Measurements from ENCODE around the gene DHRS3.

The DHRS3 gene

DNA sequence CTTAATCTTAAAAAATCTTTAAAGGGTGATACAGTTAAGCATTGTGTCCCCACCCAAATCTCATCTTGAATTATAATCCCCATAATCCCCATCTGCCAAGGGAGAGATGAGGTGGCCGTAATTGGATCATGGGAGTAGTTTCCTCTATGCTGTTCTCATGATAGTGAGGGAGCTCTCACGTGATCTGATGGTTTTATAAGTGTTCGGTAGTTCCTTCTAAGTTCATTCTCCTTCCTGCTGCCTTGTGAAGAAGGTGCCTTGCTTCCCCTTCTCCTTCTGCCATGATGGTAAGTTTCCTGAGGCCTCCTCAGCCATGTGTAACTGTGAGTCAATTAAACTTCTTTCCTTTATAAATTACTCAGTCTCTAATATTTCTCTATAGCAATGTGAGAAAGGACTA is 10.7 kb downstream of the DHRS3 start:
- Histone ChIP-seq H3K36me3 (ENCODE audit: control insufficient read depth, insufficient read depth, low read length) (no peaks in the 10 kb centered on the region), H3K27ac (no peak overlapping the region), H3K9ac (no peak overlapping the region), H3K4me1 (peaks cover 7% of the 10 kb centered on the region), H3K27me3 (ENCODE audit: control insufficient read depth, insufficient read depth, low read length) (no peaks in the 10 kb centered on the region), H3K9me3 (ENCODE audit: control insufficient read depth, low read length) (no peaks in the 10 kb centered on the region), H3K4me3 (ENCODE audit: low read depth, low read length) (no peak overlapping the region), H3K79me2 (no peaks in the 10 kb centered on the region), H3K4me2 (ENCODE audit: low read length) (no peak overlapping the region), H2AFZ (no peak overlapping the region)
- TF ChIP-seq, protein P1, sequence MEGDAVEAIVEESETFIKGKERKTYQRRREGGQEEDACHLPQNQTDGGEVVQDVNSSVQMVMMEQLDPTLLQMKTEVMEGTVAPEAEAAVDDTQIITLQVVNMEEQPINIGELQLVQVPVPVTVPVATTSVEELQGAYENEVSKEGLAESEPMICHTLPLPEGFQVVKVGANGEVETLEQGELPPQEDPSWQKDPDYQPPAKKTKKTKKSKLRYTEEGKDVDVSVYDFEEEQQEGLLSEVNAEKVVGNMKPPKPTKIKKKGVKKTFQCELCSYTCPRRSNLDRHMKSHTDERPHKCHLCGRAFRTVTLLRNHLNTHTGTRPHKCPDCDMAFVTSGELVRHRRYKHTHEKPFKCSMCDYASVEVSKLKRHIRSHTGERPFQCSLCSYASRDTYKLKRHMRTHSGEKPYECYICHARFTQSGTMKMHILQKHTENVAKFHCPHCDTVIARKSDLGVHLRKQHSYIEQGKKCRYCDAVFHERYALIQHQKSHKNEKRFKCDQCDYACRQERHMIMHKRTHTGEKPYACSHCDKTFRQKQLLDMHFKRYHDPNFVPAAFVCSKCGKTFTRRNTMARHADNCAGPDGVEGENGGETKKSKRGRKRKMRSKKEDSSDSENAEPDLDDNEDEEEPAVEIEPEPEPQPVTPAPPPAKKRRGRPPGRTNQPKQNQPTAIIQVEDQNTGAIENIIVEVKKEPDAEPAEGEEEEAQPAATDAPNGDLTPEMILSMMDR (IDR thresholded peaks at IDR 0.05) = no peak

DNA sequence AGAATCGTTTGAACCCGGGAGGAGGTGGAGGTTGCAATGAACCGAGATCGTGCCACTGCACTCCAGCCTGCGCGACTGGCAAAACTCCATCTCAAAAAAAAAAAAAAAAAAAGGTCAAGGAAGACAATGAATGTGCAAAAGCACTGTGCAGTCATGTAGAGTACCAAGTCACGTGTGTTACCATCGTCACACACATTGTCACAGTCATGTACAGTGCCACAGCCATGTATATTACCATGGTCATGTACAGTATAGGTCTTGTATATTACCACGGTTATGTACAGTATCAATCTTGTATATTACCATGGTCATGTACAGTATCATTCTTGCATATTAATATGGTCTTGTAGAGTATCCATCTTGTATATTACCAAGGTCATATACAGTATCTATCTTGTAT is 13.0 kb downstream of the DHRS3 start:
- Histone ChIP-seq H2AFZ (no peak overlapping the region), H3K4me2 (ENCODE audit: low read length) (no peak overlapping the region), H3K36me3 (ENCODE audit: control insufficient read depth, insufficient read depth, low read length) (no peaks in the 10 kb centered on the region), H3K9ac (no peak overlapping the region), H3K4me1 (peaks cover 15% of the 10 kb centered on the region), H3K9me3 (ENCODE audit: control insufficient read depth, low read length) (no peaks in the 10 kb centered on the region), H3K27ac (no peak overlapping the region), H3K4me3 (ENCODE audit: low read depth, low read length) (no peak overlapping the region), H3K27me3 (ENCODE audit: control insufficient read depth, insufficient read depth, low read length) (no peaks in the 10 kb centered on the region), H3K79me2 (no peaks in the 10 kb centered on the region)
- TF ChIP-seq, protein P1 (IDR thresholded peaks at IDR 0.05) = no peak

DNA sequence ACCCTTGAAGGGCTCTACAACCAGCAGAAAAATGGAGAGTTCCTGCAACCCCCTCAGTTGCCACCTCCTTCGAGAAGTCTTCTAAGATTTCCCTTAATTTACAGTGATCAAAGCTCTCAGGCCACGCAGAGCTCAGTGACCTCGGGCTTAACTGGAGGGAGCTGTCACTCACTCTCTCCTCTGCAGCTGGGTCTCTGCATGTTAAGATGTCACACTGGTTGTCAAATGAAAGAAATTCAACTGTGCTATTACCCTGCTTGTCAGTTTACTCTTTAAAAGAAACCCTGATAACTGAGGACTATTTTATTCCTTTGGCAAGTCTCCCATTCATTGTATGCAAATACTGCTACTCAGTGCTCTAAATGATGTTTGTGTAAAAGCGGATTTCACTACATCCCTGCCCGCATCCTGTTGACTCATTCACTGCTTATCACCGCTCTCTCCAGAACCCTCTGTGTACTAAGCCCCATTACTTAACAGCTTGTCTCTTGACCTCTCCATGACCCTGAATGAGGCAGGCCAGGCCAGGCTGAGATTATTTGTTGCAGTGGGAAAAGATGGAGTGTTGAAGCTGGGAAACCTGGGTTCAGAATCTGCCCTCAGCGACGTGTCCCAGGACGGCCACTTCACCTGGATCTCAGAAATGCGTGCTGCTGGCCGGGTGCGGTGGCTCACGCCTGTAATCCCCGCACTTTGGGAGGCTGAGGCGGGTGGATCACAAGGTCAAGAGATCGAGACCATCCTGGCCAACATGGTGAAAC is 13.7 kb downstream of the DHRS3 start:
- Histone ChIP-seq H3K4me3 (ENCODE audit: low read depth, low read length) (no peak overlapping the region), H3K79me2 (no peaks in the 10 kb centered on the region), H3K27ac (peak overlapping the region; percentile 36), H3K9ac (no peak overlapping the region), H3K9me3 (ENCODE audit: control insufficient read depth, low read length) (no peaks in the 10 kb centered on the region), H3K4me2 (ENCODE audit: low read length) (peak overlapping the region; percentile 51), H2AFZ (no peak overlapping the region), H3K36me3 (ENCODE audit: control insufficient read depth, insufficient read depth, low read length) (no peaks in the 10 kb centered on the region), H3K27me3 (ENCODE audit: control insufficient read depth, insufficient read depth, low read length) (no peaks in the 10 kb centered on the region), H3K4me1 (peaks cover 15% of the 10 kb centered on the region)
- TF ChIP-seq, protein P1 (IDR thresholded peaks at IDR 0.05) = no peak

DNA sequence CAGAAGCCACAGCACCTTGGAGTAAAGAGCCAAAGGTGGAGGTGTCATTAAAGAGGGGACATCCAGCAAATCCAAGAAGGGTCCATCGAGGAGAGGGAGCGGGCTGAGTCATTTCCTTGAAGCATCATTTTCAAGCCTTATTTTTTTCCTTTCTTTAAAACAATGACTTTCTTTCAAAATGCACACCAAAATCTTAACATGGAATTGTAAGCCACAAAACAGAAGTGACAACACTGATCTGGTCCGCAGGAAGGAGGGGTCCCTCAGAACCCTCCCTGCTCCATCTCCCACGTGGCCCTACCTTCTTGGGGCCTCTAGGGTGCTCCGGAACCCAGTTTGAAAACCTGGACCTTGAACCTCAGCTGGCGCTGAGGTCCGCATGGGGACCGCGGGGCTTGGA is 14.8 kb downstream of the DHRS3 start:
- TF ChIP-seq, protein P1 (IDR thresholded peaks at IDR 0.05) = no peak
- Histone ChIP-seq H3K79me2 (peaks cover 2% of the 10 kb centered on the region), H3K4me3 (ENCODE audit: low read depth, low read length) (no peak overlapping the region), H3K9me3 (ENCODE audit: control insufficient read depth, low read length) (no peaks in the 10 kb centered on the region), H3K4me1 (peaks cover 15% of the 10 kb centered on the region), H3K27me3 (ENCODE audit: control insufficient read depth, insufficient read depth, low read length) (no peaks in the 10 kb centered on the region), H3K4me2 (ENCODE audit: low read length) (no peak overlapping the region), H3K9ac (no peak overlapping the region), H3K36me3 (ENCODE audit: control insufficient read depth, insufficient read depth, low read length) (no peaks in the 10 kb centered on the region), H2AFZ (no peak overlapping the region), H3K27ac (no peak overlapping the region)

DNA sequence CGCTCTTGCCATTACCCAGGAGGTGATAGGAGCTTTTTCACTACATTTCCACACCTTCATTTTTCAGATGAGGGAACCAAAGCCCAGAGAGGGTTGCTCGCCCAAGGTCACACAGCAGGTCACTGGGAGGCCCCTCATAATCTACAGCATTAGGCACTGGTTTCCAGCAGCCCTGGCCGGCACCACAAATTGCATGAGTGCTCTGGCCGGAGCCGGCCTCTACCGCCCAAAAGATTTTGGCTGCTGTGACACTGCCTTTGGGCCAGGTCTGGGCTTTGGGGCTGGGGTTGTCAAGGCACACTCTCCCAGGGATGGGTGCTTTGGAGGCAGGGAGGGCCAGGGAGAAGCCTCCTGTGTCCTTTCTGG is 15.4 kb downstream of the DHRS3 start:
- Histone ChIP-seq H3K27me3 (ENCODE audit: control insufficient read depth, insufficient read depth, low read length) (no peaks in the 10 kb centered on the region), H3K4me3 (ENCODE audit: low read depth, low read length) (no peak overlapping the region), H3K79me2 (peaks cover 2% of the 10 kb centered on the region), H2AFZ (no peak overlapping the region), H3K4me2 (ENCODE audit: low read length) (no peak overlapping the region), H3K36me3 (ENCODE audit: control insufficient read depth, insufficient read depth, low read length) (no peaks in the 10 kb centered on the region), H3K4me1 (peaks cover 15% of the 10 kb centered on the region), H3K27ac (no peak overlapping the region), H3K9ac (no peak overlapping the region), H3K9me3 (ENCODE audit: control insufficient read depth, low read length) (no peaks in the 10 kb centered on the region)
- TF ChIP-seq, protein P1 (IDR thresholded peaks at IDR 0.05) = no peak
